WTC11 (cell line): ENCODE data around the gene APOL6. TPM values are rescaled to one million over a fixed set of nuclear protein-coding genes. Genes with fewer than 3 reads are reported as not detected.

Source experiments
- ATAC-seq: fragments of 200-7000 bp; cut with Tn5 transposase; 2 replicates; pipeline ENCODE4 v1.10.0; 2021; ENCODE audit warnings: mild to moderate bottlenecking, moderate library complexity
- CTCF ChIA-PET: fragments of 300-600 bp; sonication (Branson Sonifier 250); formaldehyde crosslinking; loops from one replicate; lab custom pipeline; 2021; ENCODE audit warnings: antibody characterized with exemption; lab: Charles Lee
- POLR2A ChIA-PET: fragments of 350-600 bp; sonication (Branson Sonifier 250); formaldehyde crosslinking; loops from one replicate; lab custom pipeline; 2021; ENCODE audit warnings: antibody characterized with exemption; lab: Charles Lee
- DNase-seq: peaks from one replicate; pipeline ENCODE4 v3.0.0; 2021; ENCODE audit warnings: low spot score
- H3K27ac Mint-ChIP-seq: 2 replicates; pipeline ENCODE4 v1.8.0; 2021; ENCODE audit warnings: mixed read lengths
- H3K27me3 Mint-ChIP-seq: 2 replicates; pipeline ENCODE4 v1.8.0; 2021; ENCODE audit warnings: low read depth, mild to moderate bottlenecking, moderate library complexity, mixed read lengths
- H3K36me3 Mint-ChIP-seq: 2 replicates; pipeline ENCODE4 v1.8.0; 2021; ENCODE audit warnings: mixed read lengths
- H3K4me1 Mint-ChIP-seq: 2 replicates; pipeline ENCODE4 v1.8.0; 2022; ENCODE audit warnings: mixed read lengths
- H3K4me3 Mint-ChIP-seq: 2 replicates; pipeline ENCODE4 v1.8.0; 2021; ENCODE audit warnings: mild to moderate bottlenecking, moderate library complexity, mixed read lengths
- H3K9me3 Mint-ChIP-seq: 2 replicates; pipeline ENCODE4 v1.8.0; 2021; ENCODE audit warnings: mixed read lengths
- MYBL2 ChIP-seq: sonication (generic); formaldehyde crosslinking; IDR thresholded peaks from 2 replicates; pipeline ENCODE4 v1.8.1; 2023; ENCODE audit warnings: mild to moderate bottlenecking, moderate library complexity, missing genetic modification reagents
- NFE2L1 ChIP-seq: sonication (generic); formaldehyde crosslinking; IDR thresholded peaks from 2 replicates; pipeline ENCODE4 v1.8.1; 2023; ENCODE audit warnings: missing genetic modification reagents
- ZNF263 ChIP-seq: sonication (generic); formaldehyde crosslinking; IDR thresholded peaks from 2 replicates; pipeline ENCODE4 v1.8.1; 2022; ENCODE audit warnings: low read depth, mild to moderate bottlenecking, moderate library complexity, missing genetic modification reagents
- ZNF423 ChIP-seq: fragments of 250-450 bp; sonication (Bioruptor Pico); IDR thresholded peaks from 2 replicates; pipeline ENCODE4 v2.1.2; 2022; ENCODE audit warnings: mild to moderate bottlenecking, moderate library complexity
- ZNF671 ChIP-seq: fragments of 250-450 bp; sonication (Bioruptor Pico); IDR thresholded peaks from 2 replicates; pipeline ENCODE4 v1.8.0; 2021; ENCODE audit warnings: mild to moderate bottlenecking
- total RNA-seq: library from RNA; stranded (reverse); gene quantifications from 3 replicates; pipeline ENCODE4 v1.2.3, GENCODE V29; 2021
- TF ChIP-seq, protein P1 (sequence below): sonication (generic); formaldehyde crosslinking; conservative IDR thresholded peaks from 2 replicates; pipeline ENCODE4 v1.8.1; 2022; ENCODE audit warnings: mild to moderate bottlenecking, missing genetic modification reagents
- TF ChIP-seq, protein P2 (sequence below): sonication (generic); formaldehyde crosslinking; IDR thresholded peaks from 2 replicates; pipeline ENCODE4 v1.8.0; 2022; ENCODE audit warnings: mild to moderate bottlenecking, missing genetic modification reagents
- TF ChIP-seq, protein P3 (sequence below): fragments of 250-450 bp; sonication (Bioruptor Pico); IDR thresholded peaks from 2 replicates; pipeline ENCODE4 v1.9.0; 2021; ENCODE audit warnings: moderate library complexity, mild to moderate bottlenecking, inconsistent platforms, borderline replicate concordance
- TF ChIP-seq, protein P4 (sequence below): sonication (generic); formaldehyde crosslinking; IDR thresholded peaks from 2 replicates; pipeline ENCODE4 v1.8.1; 2022; ENCODE audit warnings: mild to moderate bottlenecking, missing genetic modification reagents, moderate library complexity, borderline replicate concordance
- TF ChIP-seq, protein P5 (sequence below): sonication (generic); formaldehyde crosslinking; IDR thresholded peaks from 2 replicates; pipeline ENCODE4 v1.8.0; 2022; ENCODE audit warnings: mild to moderate bottlenecking, missing genetic modification reagents
- TF ChIP-seq, protein P6 (sequence below): fragments of 250-450 bp; sonication (Bioruptor Pico); conservative IDR thresholded peaks from 2 replicates; pipeline ENCODE4 v1.9.0; 2021; ENCODE audit warnings: mild to moderate bottlenecking

APOL6 gene
- total RNA-seq, 1 experiment from 2014 or later = 0.17 TPM

DNA sequence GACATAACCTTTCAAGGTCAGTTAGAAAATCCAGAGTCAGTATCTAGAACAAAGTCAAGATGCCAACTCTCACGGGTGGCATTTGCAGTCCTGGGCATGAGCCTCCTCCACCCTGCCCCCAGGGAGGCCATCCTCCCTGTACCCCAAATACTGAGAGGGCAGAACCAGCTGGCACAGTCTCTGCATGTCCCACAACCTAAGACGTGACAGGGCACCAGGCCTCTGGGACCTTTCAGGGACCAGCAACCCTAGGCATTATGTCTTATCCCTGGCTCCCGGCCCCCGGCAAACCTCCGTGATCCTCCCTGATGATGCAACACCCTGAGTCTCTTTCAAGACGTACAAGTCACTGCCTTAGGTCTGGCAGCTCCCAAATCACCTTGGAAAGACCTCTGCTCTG lies 33.1 kb upstream of the APOL6 start:
- ATAC-seq (no peak), DNase-seq (no peak)
- Mint-ChIP-seq H3K4me1 (no peaks in the 10 kb centered on the region), H3K36me3 (no peaks in the 10 kb centered on the region), H3K9me3 (no peaks in the 10 kb centered on the region), H3K27ac (no peak overlapping the region), H3K4me3 (no peak overlapping the region), H3K27me3 (peaks cover 4% of the 10 kb centered on the region; the same call in 1 of the 2 replicates)
- no peak for TF ChIP-seq ZNF423 (CRISPR knock-in tag)
- TF ChIP-seq, protein P1, sequence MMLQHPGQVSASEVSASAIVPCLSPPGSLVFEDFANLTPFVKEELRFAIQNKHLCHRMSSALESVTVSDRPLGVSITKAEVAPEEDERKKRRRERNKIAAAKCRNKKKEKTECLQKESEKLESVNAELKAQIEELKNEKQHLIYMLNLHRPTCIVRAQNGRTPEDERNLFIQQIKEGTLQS (CRISPR knock-in tag) = 0 out of 2 replicates have a peak, but pooled peaks have one; percentile 56
- ChIA-PET CTCF (no interaction called here), POLR2A (no interaction called here)

DNA sequence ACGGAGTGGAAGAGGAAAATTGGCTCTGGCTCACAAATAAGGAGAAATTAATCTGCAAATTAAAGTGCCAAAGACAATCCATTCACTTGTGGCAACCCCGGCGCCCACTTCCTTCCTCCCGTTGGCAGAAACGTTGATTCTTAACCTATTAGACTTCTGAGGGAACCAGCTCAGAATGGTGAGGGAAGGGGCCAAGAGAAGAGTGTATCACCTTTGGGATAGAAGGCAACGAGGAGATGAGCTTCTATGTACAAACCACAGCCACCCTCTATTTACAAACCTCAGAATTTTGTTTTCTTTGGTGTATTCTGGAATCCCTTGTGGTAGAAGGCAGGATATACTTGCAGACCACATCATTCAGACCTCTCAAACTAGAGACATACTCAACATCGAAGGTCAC lies 32.2 kb upstream of the APOL6 start:
- no peak for ATAC-seq
- TF ChIP-seq ZNF671 (no peak), MYBL2 (CRISPR knock-in tag) (no peak), NFE2L1 (no peak)
- TF ChIP-seq, protein P2, sequence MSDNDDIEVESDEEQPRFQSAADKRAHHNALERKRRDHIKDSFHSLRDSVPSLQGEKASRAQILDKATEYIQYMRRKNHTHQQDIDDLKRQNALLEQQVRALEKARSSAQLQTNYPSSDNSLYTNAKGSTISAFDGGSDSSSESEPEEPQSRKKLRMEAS (CRISPR knock-in tag) = no peak
- Mint-ChIP-seq H3K9me3 (no peaks in the 10 kb centered on the region), H3K4me1 (no peaks in the 10 kb centered on the region), H3K36me3 (no peaks in the 10 kb centered on the region), H3K27me3 (peaks cover 4% of the 10 kb centered on the region; the same call in 1 of the 2 replicates), H3K27ac (no peak overlapping the region), H3K4me3 (no peak overlapping the region)
- DNase-seq = no peak
- CTCF ChIA-PET = interaction anchor here (1.6 kb wide), 1 partner anchor 23 kb away, joined by 4 read pairs; no protein-coding TSS in a partner anchor
- POLR2A ChIA-PET = no interaction called here

DNA sequence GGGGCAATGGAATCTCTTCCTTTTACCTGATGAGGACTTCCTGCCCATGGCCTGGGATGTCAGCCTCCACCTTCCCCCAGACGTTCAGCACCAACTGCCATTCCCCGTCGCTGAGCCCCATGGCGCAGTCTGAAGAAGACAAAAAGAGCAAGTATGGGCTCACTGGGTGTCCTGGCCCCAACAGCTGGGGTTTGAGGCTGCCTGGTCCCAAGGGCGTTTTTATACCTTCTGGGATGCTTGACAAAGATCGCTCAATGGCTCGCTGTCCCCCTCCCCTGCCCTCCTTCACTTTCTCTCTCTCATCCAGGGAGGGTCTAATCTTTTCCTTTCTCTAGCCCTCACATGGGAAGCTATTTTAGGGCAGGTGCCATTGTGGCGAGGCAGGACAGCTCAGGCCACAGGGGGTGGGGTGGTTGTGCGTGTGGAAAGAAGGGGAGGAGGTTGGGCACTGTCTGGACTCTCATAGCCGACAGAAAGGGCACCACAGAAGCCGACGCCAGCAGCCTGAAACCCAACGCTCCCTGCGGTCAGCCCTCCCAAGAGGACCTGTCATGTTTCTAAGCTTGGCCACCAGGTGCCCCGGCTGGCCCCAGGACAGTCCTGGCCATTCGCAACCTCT lies 31.0 kb upstream of the APOL6 start, which contains the start of gene MB:
MB (minus strand) TSS at position 193 of the 619 bp plus-strand sequence; CDS start at position 121, 72 bp downstream.
- ChIA-PET POLR2A (no interaction called here), CTCF (interaction anchor here (0.5 to 1.6 kb wide), 3 partner anchors 20 to 267 kb away, joined by 3 to 6 read pairs (median 4); no protein-coding TSS in a partner anchor)
- DNase-seq = no peak
- TF ChIP-seq, protein P3, sequence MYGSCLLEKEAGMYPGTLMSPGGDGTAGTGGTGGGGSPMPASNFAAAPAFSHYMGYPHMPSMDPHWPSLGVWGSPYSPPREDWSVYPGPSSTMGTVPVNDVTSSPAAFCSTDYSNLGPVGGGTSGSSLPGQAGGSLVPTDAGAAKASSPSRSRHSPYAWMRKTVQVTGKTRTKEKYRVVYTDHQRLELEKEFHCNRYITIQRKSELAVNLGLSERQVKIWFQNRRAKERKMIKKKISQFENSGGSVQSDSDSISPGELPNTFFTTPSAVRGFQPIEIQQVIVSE (CRISPR knock-in tag) = no peak
- peaks cover 4% of the 10 kb centered on the region; the same call in 1 of the 2 replicates for H3K4me1 Mint-ChIP-seq
- H3K9me3 Mint-ChIP-seq = no peaks in the 10 kb centered on the region
- no peak within 1 kb of the TSS for H3K4me3 Mint-ChIP-seq
- H3K27ac Mint-ChIP-seq = no peak within 1 kb of the TSS
- ATAC-seq = no peak
- H3K36me3 Mint-ChIP-seq = no peaks in the 10 kb centered on the region
- H3K27me3 Mint-ChIP-seq = peaks cover 4% of the 10 kb centered on the region; the same call in 1 of the 2 replicates

DNA sequence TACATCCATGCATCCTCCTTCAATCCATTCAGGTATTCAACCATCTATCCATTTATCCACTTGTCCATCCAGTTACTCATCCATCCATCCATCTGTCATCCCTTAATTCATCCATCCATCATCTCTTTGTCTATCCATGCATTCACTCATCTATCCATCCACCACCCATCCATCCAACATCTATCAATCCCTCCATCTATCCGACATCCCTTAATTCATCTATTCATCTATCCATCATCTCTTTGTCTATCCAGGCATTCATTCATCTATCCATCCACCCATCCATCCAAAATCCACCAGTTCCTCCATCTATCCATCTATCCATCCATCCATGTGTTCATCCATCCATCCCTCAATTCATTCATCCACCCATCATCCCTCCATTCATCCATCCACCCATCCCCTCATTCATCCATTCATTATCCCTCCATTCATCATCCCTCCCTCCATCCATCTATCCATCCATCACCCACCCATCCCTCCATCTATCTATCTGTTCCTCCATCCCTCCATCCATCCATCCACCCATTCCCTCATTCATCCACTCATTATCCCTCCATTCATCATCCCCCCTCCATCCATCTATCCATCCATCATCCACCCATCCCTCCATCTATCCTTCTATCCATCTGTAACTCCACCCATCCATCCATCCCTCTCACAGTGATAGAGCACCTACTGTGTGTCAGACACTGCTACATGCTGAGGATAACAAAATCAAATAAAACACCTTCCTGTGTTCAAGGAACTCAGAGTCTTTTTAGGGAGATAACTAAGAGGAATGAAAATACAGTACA lies 29.6 kb upstream of the APOL6 start:
- CTCF ChIA-PET = interaction anchor here (0.9 to 1.0 kb wide), 2 partner anchors 9 to 387 kb away, joined by 3 read pairs; no protein-coding TSS in a partner anchor
- TF ChIP-seq, protein P4, sequence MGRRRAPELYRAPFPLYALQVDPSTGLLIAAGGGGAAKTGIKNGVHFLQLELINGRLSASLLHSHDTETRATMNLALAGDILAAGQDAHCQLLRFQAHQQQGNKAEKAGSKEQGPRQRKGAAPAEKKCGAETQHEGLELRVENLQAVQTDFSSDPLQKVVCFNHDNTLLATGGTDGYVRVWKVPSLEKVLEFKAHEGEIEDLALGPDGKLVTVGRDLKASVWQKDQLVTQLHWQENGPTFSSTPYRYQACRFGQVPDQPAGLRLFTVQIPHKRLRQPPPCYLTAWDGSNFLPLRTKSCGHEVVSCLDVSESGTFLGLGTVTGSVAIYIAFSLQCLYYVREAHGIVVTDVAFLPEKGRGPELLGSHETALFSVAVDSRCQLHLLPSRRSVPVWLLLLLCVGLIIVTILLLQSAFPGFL (CRISPR knock-in tag) = no peak
- TF ChIP-seq ZNF263 (CRISPR knock-in tag) = no peak
- TF ChIP-seq, protein P5, sequence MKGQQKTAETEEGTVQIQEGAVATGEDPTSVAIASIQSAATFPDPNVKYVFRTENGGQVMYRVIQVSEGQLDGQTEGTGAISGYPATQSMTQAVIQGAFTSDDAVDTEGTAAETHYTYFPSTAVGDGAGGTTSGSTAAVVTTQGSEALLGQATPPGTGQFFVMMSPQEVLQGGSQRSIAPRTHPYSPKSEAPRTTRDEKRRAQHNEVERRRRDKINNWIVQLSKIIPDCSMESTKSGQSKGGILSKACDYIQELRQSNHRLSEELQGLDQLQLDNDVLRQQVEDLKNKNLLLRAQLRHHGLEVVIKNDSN = no peak
- TF ChIP-seq, protein P6, sequence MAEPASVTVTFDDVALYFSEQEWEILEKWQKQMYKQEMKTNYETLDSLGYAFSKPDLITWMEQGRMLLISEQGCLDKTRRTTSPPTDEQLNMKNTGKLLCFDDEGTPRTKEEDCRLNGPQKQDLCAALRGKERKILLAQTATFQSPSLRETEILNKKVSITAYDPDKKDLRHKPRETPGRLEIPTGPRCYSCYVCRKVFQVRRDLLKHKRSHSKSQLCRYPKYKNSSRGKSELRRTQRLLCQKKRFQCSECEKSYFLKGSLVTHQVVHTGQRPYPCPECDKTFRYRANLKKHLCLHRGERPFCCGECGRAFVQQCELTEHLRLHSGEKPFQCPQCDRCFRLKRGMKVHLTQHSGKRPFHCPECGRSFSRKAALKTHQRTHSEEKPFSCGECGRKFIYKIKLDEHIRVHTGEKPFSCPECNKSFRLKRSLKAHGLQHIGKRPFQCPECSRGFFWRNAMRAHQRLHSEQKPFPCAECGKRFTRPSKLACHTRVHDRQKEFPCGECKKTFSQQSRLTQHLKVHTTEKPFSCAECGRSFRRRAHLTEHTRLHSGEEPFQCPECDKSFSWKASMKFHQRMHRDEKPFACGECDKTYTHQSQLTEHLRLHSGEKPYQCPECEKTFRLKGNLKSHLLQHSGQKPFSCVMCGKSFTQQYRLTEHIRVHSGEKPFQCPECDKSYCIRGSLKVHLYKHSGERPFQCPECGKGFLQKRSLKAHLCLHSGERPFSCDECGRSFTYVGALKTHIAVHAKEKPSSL (CRISPR knock-in tag) = no peak
- TF ChIP-seq, protein P1 (CRISPR knock-in tag) = no peak

More for the DNA sequence above, 29.6 kb upstream of the APOL6 start:
- ATAC-seq (no peak), DNase-seq (no peak)
- H3K27ac Mint-ChIP-seq = no peak overlapping the region
- no peaks in the 10 kb centered on the region for H3K9me3 Mint-ChIP-seq
- no peak overlapping the region for H3K4me3 Mint-ChIP-seq
- H3K36me3 Mint-ChIP-seq = no peaks in the 10 kb centered on the region
- peaks cover 4% of the 10 kb centered on the region; the same call in 1 of the 2 replicates for H3K27me3 Mint-ChIP-seq
- POLR2A ChIA-PET = no interaction called here
- peaks cover 16% of the 10 kb centered on the region for H3K4me1 Mint-ChIP-seq
